HAP-1 (cell line): ENCODE measurements around the gene SMPD2.
"Not testable (repeated sequence)": the region's sequence is repeated elsewhere in the genome, so short reads cannot be mapped to it uniquely, and the experiment has no call there.

ENCODE experiments used
- DNase-seq, 2 experiments: peaks; one replicate each; pipeline ENCODE4 v3.0.0-alpha.2; 2016 to 2020; ENCODE audit warnings: low spot score in 2 of 2
- H3K27me3 ChIP-seq: fragments of 250-450 bp; sonication (Bioruptor Pico); 2 replicates; pipeline ENCODE4 v1.5.1; 2020; ENCODE audit warnings: low read depth, mild to moderate bottlenecking, moderate library complexity
- H3K36me3 ChIP-seq: fragments of 250-450 bp; sonication (Bioruptor Pico); replicated peaks from 2 replicates; pipeline ENCODE4 v1.5.1; 2020; ENCODE audit warnings: mild to moderate bottlenecking
- H3K4me1 ChIP-seq: fragments of 250-450 bp; sonication (Bioruptor Pico); 2 replicates; pipeline ENCODE4 v1.5.1; 2020; ENCODE audit warnings: mild to moderate bottlenecking
- H3K4me3 ChIP-seq: fragments of 250-450 bp; sonication (Bioruptor Pico); 2 replicates; pipeline ENCODE4 v1.5.1; 2020; ENCODE audit warnings: mild to moderate bottlenecking, moderate library complexity
- H3K9me3 ChIP-seq: fragments of 250-450 bp; sonication (Bioruptor Pico); 2 replicates; pipeline ENCODE4 v1.5.1; 2020; ENCODE audit warnings: mild to moderate bottlenecking, moderate library complexity
- in situ Hi-C: fragments of 300-500 bp; cut with MboI; formaldehyde crosslinking; loops from 3 replicates; pipeline ENCODE4 v1.14.3; 2020; ENCODE audit warnings: low sequenced_read_pairs, inconsistent platforms, mixed read lengths

The SMPD2 gene

GRCh38 chr6:109458774-109459531 is 18.4 kb downstream of the SMPD2 start:
- no peak overlapping the region for H3K4me3 ChIP-seq
- in situ Hi-C loops = no loop called here
- H3K9me3 ChIP-seq = no peaks in the 10 kb centered on the region
- no peak for DNase-seq
- H3K27me3 ChIP-seq = no peaks in the 10 kb centered on the region
- peaks cover 24% of the 10 kb centered on the region for H3K36me3 ChIP-seq
- H3K4me1 ChIP-seq = peaks cover 21% of the 10 kb centered on the region

DNA sequence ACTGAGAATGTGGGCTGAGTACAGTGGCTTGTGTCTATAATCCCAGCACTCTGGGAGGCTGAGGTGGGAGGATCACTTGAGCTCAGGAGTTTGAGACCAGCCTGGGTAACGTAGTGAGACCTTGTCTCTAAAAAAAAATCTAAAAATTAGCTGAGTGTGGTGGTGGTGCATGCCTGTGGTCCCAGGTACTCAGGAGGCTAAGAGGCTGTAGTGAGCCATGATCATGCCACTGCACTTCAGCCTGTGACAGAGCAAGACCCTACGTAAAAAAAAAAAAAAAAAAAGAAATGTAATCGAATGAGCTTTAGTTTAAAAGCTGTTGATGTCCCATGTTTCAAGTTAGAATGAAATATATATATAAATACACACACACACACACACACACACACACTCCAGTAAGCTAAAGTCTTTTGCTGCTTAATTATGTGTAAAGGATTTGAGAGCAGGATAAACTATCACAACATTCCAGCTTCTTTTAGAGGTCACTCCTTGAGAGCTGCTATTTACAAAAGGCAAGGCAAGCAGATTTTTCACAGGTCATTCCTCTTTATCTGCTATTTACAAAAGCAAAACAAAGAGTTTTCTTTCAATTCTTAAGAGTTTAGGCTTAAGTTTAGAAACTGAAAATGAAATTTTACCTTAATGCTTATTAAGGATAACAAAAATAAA is 19.8 kb downstream of the SMPD2 start:
- in situ Hi-C loops = no loop called here

DNA sequence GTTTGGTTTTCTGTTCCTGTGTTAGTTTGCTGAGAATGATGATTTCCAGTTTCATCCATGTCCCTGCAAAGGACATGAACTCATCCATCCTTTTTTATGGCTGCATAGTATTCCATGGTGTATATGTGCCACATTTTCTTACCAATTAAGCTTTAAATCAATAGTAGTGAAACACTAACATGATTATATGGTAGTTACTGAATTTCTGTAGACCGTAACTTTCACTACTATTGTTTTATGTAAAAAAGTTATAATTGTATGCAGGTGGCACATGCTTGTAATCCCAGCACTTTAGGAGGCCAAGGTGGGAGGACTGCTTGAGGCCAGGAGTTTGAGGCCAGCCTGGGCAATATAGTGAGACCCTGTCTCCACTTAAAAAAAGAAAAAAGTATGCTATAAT is 20.7 kb downstream of the SMPD2 start:
- Histone ChIP-seq H3K4me1 (peaks cover 21% of the 10 kb centered on the region), H3K36me3 (peaks cover 46% of the 10 kb centered on the region)
- DNase-seq, H3K4me3 ChIP-seq, H3K9me3 ChIP-seq, H3K27me3 ChIP-seq, in situ Hi-C loops: not testable (repeated sequence)

More for the DNA sequence above, 19.8 kb downstream of the SMPD2 start:
- Histone ChIP-seq H3K27me3 (no peaks in the 10 kb centered on the region), H3K4me3 (no peak overlapping the region), H3K36me3 (peaks cover 37% of the 10 kb centered on the region), H3K4me1 (peaks cover 21% of the 10 kb centered on the region), H3K9me3 (no peaks in the 10 kb centered on the region)
- no peak for DNase-seq

GRCh38 chr6:109461733-109462526 is 21.4 kb downstream of the SMPD2 start:
- peaks cover 15% of the 10 kb centered on the region for H3K4me1 ChIP-seq
- no peaks in the 10 kb centered on the region for H3K27me3 ChIP-seq
- in situ Hi-C loops = no loop called here
- H3K4me3 ChIP-seq = no peak overlapping the region
- no peak for DNase-seq
- H3K36me3 ChIP-seq = peaks cover 53% of the 10 kb centered on the region
- H3K9me3 ChIP-seq = no peaks in the 10 kb centered on the region

GRCh38 chr6:109465772-109466171 is 25.2 kb downstream of the SMPD2 start:
- Histone ChIP-seq H3K36me3 (peaks cover 88% of the 10 kb centered on the region), H3K9me3 (no peaks in the 10 kb centered on the region), H3K27me3 (no peaks in the 10 kb centered on the region), H3K4me3 (no peak overlapping the region), H3K4me1 (peaks cover under 1% of the 10 kb centered on the region; the same call in 1 of the 2 replicates)
- no peak for DNase-seq
- in situ Hi-C loops = no loop called here

- peaks cover 91% of the 10 kb centered on the region for H3K36me3 ChIP-seq
- H3K4me1 ChIP-seq = no peaks in the 10 kb centered on the region
- no peaks in the 10 kb centered on the region for H3K27me3 ChIP-seq
- in situ Hi-C loops = no loop called here
- no peaks in the 10 kb centered on the region for H3K9me3 ChIP-seq
- H3K4me3 ChIP-seq = no peak overlapping the region
- DNase-seq = no peak
Measured at GRCh38 chr6:109466212-109466923, 25.8 kb downstream of the SMPD2 start.

- H3K4me3 ChIP-seq = no peak overlapping the region
- in situ Hi-C loops = no loop called here
Measured at GRCh38 chr6:109467696-109468095, 27.2 kb downstream of the SMPD2 start.

GRCh38 chr6:109469591-109470189 is 29.2 kb downstream of the SMPD2 start:
- Histone ChIP-seq H3K36me3 (peaks cover 90% of the 10 kb centered on the region), H3K4me3 (no peak overlapping the region), H3K27me3 (no peaks in the 10 kb centered on the region), H3K4me1 (no peaks in the 10 kb centered on the region), H3K9me3 (no peaks in the 10 kb centered on the region)
- no peak for DNase-seq
- in situ Hi-C loops = no loop called here

More at GRCh38 chr6:109467696-109468095, 27.2 kb downstream of the SMPD2 start:
- H3K9me3 ChIP-seq = no peaks in the 10 kb centered on the region
- DNase-seq = no peak
- H3K36me3 ChIP-seq = peaks cover 93% of the 10 kb centered on the region
- H3K27me3 ChIP-seq = no peaks in the 10 kb centered on the region
- H3K4me1 ChIP-seq = no peaks in the 10 kb centered on the region

DNA sequence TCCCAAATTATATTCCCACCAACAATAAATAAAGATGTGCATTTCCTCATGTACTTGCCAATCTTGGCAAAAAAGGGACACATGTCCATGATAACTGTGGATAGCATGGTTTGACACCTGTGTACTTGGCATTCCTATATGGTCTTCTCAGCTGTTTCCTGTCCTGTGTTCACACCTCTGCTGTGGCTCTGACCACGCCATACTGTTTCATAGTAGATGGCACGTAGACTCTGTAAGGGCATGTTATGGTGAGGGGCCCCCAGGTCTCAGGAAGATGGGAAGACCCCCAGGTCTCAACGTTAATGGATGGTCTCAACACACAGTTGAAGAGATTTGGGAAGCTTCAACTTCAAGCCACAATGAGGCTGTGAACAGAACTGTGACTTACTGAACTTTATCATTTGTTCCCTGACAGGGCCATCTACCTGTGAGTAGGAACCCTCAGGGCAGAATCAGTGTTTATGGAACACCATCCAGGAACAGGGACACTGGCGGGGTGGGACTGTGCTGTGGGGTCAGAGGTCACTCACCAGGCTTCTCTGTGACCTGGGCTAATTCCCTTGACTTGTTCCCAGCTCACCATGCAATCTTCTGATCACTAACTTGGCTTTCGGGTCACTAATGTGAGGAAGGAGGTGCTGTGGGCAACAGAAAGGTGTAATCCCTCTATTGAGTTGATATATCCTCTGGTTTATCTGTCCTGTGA is 30.7 kb downstream of the SMPD2 start:
- Histone ChIP-seq H3K36me3 (peaks cover 88% of the 10 kb centered on the region), H3K9me3 (no peaks in the 10 kb centered on the region), H3K4me3 (no peak overlapping the region), H3K4me1 (no peaks in the 10 kb centered on the region), H3K27me3 (no peaks in the 10 kb centered on the region)
- in situ Hi-C loops = no loop called here
- no peak for DNase-seq

- Histone ChIP-seq H3K27me3 (no peaks in the 10 kb centered on the region), H3K4me1 (no peaks in the 10 kb centered on the region), H3K36me3 (peaks cover 85% of the 10 kb centered on the region), H3K4me3 (no peak overlapping the region), H3K9me3 (no peaks in the 10 kb centered on the region)
- no peak for DNase-seq
- in situ Hi-C loops = no loop called here
Measured at GRCh38 chr6:109472132-109472995, 31.8 kb downstream of the SMPD2 start.

GRCh38 chr6:109473120-109473519 is 32.6 kb downstream of the SMPD2 start:
- Histone ChIP-seq H3K4me1 (peaks cover 7% of the 10 kb centered on the region), H3K4me3 (no peak overlapping the region), H3K27me3 (no peaks in the 10 kb centered on the region), H3K9me3 (no peaks in the 10 kb centered on the region), H3K36me3 (peaks cover 81% of the 10 kb centered on the region)
- DNase-seq = no peak
- in situ Hi-C loops = no loop called here

- Histone ChIP-seq H3K4me3 (no peak overlapping the region), H3K36me3 (peaks cover 76% of the 10 kb centered on the region), H3K27me3 (no peaks in the 10 kb centered on the region), H3K4me1 (peaks cover 23% of the 10 kb centered on the region), H3K9me3 (no peaks in the 10 kb centered on the region)
- DNase-seq = no peak
- in situ Hi-C loops = no loop called here
Measured at GRCh38 chr6:109474995-109475394, 34.5 kb downstream of the SMPD2 start.
